ENCODE data around the gene RAB5A. TPM values are rescaled to one million over a fixed set of nuclear protein-coding genes. Genes with fewer than 3 reads are reported as not detected.
A peak's percentile ranks its signal among the peaks of the same experiment; 100 is the strongest.
"Not testable (repeated sequence)": the region's sequence is repeated elsewhere in the genome, so short reads cannot be mapped to it uniquely, and the experiment has no call there.

The RAB5A gene, protein sequence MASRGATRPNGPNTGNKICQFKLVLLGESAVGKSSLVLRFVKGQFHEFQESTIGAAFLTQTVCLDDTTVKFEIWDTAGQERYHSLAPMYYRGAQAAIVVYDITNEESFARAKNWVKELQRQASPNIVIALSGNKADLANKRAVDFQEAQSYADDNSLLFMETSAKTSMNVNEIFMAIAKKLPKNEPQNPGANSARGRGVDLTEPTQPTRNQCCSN
- 74.2 TPM for total RNA-seq

DNA sequence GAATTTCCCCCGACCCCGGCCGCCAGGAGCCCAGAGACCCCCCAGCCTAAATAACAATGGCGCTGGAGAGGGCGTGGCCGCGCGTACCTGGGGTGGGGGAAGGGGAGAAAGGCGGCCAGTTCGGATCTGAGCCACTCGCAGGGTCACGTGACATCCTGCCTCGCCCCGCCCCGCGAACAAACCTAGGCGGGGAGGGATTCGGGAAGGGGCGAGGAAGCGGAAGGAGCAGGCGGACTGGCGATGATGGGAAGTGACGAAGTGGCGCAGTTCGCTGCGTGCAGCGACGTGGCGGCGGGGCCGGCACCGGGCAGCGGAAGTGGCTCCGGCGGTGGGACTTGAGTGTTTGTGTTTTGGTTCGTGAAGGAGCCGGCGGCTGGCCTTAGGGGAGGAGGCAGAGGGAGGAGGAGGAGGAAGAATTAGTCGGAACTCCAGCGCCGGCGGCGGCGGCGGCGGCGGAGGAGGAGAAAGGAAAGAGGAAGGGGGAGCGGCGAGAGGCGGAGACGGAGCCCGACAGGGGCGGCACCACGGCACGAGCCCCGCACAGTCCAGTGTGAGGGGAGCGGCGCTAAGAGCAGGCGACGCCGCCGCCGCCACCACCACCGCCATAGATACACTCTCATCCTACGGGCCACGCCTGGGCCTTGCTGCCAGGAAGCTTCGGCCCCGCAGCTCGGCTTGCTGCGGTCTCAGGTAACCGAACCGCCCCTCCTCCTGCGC lies at the start of gene RAB5A:
Gene RAB5A, plus strand, starts transcription at position 266 of the 717 bp plus-strand sequence. CDS start 3,802 bp downstream, outside the sequence.
- peak; percentile 91 to 93 for DNase-seq (ENCODE audit: low spot score in 2 of 2)
- peak; percentile 21 for FAIRE-seq

DNA sequence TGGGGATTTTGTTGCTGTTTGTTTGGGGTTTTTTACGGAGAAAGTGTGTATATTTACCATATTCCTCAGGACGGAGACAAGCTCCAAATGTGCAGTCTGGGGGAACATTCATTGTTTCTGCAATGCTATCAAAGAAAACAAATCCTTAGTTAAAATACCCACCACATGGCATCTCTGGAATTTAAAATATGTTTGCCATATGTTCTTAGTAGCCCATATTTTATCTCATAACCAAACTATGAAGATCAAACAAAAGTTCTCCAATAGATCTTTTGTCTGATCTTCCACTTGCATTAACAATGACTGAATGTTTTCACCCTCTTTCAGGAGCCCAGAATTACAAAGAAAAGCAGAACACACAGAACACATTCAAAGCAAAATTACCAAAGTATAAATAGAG lies 48.2 kb upstream of the RAB5A start:
- FAIRE-seq (no peak), DNase-seq (ENCODE audit: low spot score in 2 of 2) (no peak)

DNA sequence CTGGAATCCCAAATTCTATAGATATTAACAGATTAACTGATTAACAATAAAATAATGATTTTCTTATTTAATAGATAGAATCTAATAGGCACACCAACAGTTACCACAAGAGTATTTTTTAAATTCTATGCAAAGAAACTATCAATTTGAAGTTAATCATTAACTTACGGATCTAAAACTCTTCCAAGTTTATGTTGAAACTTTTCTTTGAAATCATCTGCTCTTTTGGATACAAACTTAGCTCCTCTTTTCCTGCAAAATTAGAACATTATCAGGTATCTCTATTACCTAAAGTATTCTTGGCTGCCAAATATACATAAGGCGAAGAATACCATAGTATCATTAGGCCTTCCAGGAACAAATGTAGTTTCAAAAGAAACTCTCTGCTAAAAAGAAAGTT lies 47.6 kb upstream of the RAB5A start:
- FAIRE-seq (no peak), DNase-seq (ENCODE audit: low spot score in 2 of 2) (no peak)

DNA sequence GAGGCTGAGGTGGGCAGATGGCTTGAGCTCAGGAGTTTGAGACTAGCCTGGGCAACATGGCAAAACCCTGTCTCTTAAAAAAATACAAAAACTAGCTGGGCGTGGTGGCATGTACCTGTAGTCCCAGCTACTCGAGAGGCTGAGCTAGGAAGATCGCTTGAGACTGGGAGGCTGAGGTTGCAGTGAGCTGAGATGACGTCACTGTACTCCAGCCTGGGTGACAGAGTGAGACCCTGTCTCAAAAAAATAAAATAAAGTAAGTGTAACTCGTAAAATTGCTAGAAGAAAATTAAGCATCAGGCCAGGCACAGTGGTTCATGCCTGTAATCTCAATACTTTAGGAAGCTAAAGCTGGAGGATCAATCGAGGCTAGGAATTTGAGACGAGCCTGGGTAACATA lies 47.1 kb upstream of the RAB5A start:
- not testable (repeated sequence) for FAIRE-seq; DNase-seq (ENCODE audit: low spot score in 2 of 2)

DNA sequence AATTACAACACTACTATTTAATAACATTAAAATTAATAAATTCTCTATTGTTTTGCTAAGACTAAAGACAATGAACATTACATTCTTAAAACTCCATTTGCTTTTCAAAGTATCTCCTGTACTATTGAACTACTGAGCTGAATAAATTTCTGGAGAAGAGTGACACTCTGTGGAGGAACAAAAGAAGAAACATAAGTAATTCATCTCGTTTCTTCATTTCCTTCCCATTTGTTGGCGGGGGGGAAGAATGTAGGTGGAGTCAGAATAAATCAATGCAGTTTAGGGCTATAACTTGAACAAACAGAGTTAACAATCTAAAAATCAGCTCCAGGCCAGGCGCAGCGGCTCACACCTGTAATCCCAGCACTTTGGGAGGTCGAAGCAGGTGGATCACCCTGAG lies 45.6 kb upstream of the RAB5A start:
- DNase-seq (ENCODE audit: low spot score in 2 of 2): no peak
- FAIRE-seq: no peak

DNA sequence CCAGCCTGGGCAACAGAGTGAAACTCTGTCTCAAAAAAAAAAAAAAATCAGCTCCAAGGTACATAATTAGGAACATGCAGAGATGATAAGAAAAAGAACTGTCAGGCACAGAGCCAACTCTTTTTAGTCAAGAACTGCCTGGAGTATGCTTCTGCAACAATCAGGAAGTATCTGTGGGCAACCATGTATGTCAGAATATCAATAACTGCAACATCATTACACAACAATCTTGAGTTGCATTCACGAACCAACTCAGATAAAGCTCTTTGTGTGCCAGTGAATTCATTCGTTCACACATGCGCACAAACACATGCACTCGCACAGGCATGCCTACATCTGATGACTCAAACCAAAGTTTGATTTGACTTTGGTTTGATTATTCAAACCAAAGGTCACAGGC lies 45.0 kb upstream of the RAB5A start:
- DNase-seq (ENCODE audit: low spot score in 2 of 2) (no peak), FAIRE-seq (no peak)

DNA sequence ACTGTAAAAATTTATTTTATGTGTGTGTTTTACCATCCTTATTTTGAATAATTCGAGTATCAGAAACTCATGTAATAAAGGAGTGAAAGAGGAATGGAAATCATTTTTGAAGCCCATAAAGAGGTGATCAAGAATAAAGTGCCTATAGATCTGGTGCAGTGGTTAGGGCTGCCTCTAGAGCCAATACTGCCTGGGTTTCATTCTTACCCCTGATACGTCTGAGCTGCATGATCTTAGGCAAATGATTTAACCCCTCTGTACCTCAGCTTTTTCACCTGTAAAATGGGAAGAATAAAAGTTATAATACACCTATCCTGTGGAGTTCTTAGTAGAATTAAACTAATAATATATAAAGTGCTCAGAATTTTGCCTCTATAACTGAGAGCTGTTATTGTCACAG lies 43.2 kb upstream of the RAB5A start:
- DNase-seq (ENCODE audit: low spot score in 2 of 2) (no peak), FAIRE-seq (no peak)

DNA sequence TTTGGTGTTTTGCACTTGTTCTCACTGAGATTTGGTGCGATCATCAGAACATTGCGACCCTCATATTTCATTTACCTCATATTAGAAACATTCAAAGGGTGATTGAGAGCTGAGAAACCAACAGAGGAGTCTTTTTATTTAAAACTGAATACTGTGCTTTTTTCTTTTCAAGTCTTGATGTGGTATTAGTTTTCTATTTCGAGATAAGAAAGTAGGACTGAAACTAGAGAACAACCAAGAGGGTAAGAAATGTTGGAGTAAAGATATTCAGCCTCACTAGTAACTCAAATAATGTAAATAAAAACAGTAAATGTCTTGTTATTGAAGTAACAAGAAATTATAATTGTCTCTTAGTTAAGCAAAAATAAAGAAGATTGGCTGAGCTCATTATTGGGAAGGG lies 39.4 kb upstream of the RAB5A start:
- FAIRE-seq: no peak
- no peak for DNase-seq (ENCODE audit: low spot score in 2 of 2)

DNA sequence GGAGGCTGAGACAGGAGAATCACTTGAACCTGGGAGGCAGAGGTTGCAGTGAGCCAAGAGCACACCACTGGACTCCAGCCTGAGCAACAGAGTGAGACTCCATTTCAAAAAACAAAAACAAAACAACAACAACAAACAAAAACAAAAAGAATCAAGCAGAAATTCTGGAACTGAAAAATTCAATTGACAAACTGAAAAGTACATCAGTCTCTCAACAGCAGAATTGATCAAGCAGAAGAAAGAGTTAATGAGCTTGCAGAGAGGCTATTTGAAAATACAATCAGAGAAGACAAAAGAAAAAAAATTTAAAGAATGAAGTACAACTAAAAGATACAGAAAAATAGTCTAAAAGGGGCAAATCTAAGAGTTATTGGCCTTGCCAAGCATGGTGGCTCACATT lies 35.4 kb upstream of the RAB5A start:
- FAIRE-seq (no peak), DNase-seq (ENCODE audit: low spot score in 2 of 2) (no peak)

DNA sequence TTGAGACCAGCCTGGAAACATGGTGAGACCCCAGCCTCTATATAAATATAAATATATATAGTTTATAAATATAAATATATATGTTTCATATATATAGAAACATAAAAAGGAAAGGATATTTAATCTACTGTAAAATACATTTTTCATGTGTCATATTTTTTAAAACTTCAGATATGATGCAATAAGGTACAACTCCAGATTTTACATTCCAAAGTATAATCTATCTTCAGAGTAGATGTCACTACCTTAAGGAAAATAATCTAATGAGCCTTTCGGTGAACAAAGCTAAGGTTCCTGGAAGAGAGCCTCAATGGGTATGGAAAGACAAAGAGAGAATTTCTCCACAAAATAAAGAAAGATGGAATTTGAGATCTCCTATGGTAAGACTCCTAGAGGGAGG lies 29.7 kb upstream of the RAB5A start:
- no peak for FAIRE-seq
- no peak for DNase-seq (ENCODE audit: low spot score in 2 of 2)

DNA sequence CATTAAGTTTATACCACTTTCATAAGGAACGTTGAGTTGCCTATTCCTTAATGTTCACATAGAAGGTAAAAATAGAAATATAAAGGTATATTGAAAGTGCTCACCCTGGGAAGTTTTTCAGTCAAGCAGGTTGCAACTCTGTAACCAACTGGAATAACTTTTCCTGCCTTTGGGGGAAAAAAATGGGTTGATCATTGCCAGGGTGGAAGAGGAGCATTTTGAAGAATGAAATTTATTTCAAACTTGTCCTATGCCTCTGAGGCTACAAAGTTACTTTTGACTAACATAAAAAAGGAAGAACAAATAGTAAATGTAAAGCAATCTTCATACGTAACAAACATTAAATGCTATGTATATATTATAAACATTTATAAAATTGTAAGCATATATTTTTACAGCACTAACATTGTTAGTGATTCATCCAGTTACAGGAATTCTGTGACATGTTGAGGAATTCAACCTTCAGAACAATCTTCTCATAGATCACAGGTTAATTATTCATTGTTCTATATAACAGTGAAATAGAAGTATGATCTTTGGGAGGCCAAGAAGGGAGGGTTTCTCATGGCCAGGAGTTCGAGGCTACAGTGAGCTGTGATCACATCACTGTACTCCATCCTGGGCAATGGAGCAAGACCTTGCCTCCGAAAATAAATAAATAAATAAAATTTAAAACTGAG lies 26.4 kb upstream of the RAB5A start:
- no peak for FAIRE-seq
- no peak for DNase-seq (ENCODE audit: low spot score in 2 of 2)

DNA sequence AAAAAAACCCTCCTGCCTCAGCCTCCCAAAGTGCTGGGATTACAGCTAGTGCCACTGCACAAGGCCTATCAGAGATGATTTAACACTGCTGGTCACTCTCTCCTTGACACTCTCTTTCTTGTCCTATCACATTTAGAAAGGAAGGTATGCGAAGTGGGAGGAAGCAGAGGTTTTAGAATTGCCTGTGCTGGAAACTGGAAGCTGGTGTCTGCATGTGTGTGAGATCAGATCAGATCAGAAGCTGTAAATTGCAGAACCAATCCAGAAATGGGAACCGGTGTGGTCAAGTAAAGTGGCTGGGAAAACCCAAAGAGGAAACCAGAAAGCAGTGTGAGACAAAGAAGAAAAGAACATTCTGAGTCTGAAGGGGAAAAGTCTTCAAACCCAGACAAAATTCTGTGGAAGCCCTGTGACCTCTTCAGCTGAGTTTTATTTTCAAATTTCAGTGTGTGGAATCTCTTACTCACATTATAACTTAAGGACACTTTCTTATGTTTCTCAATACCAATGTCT lies 15.7 kb upstream of the RAB5A start:
- no peak for FAIRE-seq
- DNase-seq (ENCODE audit: low spot score in 2 of 2): no peak

DNA sequence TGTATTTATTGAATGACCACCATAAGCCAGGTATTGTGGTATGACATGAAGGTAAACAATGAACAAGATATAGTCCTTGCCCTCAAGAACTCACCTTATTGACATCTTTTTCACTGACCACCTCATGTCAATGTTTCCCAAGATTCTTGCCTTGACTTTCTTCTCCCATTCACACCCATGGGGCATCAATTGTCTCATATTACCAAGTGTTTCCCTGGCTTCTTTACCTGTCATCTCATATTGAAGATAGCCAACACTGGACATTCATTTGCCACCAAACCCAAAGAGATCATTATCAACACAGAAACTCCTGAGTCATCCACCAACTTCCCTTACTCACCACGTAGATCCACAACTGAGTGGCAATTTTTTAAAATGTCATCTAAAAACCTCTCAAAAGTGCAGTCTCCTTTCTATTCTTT lies 15.1 kb upstream of the RAB5A start:
- DNase-seq (ENCODE audit: low spot score in 2 of 2) (no peak), FAIRE-seq (no peak)

DNA sequence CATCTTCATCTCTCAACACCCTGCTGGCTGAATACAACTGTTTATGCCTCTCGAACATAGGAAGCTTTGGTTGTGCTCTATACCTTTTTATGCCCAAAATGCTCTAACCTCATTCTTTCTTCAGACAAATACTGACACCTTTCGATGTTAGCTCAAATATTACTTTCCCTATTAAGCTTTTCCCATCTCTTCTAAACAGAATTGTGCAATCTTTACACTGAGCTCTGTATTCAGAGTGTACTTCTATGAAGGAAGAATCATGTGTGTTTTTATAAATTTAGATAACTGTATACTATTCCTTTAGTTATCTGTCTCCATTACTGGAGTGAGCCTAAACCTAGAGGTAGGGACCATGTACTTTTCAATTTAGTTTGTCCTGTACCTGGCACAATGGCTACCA lies 14.5 kb upstream of the RAB5A start:
- DNase-seq (ENCODE audit: low spot score in 2 of 2) (no peak), FAIRE-seq (no peak)

DNA sequence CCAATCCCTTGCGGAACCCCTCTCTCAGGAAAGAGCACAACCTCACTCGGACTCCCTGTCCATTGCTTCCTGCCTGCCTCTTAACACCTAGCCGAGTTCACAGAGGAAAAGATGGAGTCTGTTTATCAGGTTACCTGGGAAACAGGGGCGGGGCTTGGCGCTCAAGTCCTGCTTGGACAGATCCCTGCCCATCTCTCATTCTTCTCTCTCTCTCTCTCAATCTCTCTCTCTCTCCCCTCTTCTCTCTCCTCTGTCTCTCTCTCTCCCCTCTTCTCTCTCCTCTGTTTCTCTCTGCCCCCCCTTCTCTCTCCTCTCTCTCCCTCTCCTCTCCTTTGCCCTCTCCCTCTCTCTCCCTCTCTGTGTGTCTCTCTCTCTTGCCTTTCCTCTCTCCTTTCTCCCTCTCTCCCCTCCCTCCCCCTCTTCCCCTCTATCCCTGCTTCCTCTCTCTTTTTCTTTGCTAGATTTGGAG lies 12.8 kb upstream of the RAB5A start, which contains the start of gene EFHB:
Gene EFHB, minus strand, starts transcription at position 120 of the 469 bp plus-strand sequence. CDS start 199 bp downstream, outside the sequence.
- no peak for FAIRE-seq
- DNase-seq (ENCODE audit: low spot score in 2 of 2): no peak

DNA sequence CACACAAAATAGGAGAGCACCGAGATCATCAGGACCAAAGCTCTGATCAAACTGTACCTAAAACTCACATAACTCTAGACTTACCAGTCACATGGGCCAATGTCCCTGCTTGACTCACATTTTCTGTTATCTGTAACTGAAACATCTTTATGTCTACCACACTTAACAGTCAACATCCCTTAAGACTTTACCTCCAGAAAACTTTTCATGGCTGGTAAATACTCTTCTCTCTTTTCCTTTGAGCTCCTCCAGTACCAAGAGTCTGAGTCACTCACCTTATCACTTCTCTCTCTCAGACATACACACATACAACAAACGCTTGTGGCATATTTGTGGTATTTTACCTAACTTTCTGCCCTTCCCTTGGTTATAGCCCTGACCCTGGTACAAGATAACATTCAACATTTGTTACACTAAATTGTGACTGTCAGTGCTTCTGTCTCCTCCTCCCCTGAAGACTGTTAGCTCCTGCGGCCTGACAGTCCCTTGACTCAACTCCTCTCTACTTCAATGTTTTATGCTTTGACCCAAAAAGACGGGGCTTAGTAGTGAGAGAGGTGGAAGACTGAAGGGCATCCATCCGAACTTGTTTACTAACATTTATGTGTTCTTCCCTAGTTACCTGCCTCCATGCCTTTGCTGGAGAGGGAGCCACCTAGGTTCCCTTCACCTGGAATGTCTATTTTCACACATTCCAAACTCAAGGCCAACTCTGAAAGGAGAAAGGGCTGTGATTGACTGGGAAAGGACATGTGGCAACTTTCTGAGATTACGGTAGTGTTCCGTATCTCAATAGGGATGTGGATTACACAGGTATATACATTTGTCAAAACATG lies 9.2 kb upstream of the RAB5A start:
- DNase-seq (ENCODE audit: low spot score in 2 of 2) (no peak), FAIRE-seq (no peak)

DNA sequence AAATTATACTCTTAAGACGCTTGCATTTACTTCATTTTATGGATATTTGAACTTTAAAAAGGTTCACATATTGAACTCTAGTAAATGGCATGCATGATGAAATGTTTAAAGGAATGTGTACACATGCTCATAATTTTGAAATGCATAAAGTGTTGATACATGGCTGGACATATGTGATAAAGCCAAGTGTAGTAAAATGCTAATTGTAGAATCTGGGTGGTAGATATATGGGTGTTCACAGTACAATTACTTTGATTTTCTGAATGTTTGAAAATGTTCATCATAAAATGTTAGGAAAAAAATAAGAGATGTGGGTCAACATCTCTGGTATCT lies 8.6 kb upstream of the RAB5A start:
- DNase-seq (ENCODE audit: low spot score in 2 of 2) (no peak), FAIRE-seq (no peak)

DNA sequence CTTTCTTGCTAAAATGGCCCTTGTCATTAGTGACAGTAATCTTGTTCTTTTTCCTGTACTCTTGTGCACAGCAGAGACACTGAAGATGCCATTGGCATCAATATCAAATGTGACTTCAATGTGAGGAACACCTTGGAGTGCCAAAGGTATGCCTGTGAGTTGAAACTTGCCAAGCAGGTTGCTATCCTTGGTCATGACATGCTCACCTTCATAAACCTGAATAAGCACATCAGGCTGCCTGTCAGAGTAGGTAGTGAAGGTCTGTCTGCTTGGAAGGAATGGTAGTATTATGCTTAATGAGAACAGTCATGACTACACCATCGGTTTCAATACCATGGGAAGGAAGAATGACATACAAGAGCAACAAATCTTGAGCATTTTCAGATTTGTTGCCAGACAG lies 6.3 kb upstream of the RAB5A start:
- no peak for FAIRE-seq
- no peak for DNase-seq (ENCODE audit: low spot score in 2 of 2)

DNA sequence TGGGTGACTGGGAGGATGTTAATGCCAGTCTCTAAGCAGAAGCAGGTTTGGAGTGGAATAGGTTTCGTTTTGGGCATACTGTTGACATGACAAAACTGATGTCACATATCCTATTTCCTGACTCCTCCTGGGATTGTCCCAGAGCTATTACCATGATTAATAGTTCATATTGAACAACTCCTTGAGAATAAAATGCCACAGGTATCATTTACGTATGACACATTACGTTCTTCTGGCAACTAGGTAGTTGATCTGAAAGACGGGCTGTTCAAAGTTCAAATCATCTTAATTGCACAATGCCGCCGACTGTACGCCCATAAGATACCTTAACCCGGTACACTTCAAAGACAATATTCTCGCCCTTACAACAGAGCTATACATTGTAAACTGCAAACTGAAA lies 1.4 kb upstream of the RAB5A start:
- FAIRE-seq: no peak

DNA sequence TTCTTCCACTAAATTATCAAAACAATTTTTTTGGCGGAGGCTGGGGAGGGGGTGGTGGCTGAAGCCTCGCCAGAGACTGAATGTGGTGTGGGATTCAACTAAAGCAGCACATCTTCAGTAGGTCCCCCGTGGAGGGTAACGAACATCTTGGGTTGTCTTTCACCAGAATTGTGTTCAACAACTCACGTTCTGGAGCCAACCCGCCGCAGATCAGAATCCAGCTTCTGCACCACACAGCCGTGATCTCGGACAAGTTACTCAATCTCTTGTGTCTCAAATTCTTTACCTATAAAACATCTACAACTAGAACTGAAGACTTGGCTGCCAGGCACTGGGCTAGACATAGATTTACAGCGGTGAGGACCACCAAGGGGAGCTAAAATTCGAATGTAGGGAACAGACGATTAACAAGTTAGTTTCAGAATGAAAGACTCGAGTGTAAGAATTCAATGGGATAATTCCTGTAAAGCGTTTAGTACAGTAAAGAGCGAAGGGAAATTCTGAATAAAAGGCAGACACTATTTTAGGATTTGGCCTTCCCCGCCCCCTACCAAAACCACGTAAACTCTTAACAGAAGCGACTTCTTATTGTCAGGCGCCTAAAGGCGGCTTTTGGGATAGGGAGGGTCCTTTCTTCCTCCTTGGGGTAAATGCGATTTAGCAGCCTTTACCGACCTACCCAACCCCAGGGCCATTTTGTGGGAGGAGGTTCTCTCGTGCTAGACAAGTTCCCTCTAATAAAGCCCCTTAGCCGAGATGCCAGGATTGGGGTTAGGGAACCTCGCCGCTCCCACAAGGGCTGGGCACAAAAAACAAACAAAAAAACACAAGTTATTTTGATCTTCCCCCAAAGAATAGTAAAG lies 697 bp upstream of the RAB5A start:
- no peak for FAIRE-seq
- DNase-seq (ENCODE audit: low spot score in 2 of 2): peak; percentile 12 to 22

More for the DNA sequence above, 1.4 kb upstream of the RAB5A start:
- DNase-seq (ENCODE audit: low spot score in 2 of 2): no peak

Data from frontal cortex (tissue), 4 donors.